GM21528 (cell line): ENCODE data around the gene MDGA2.

Experiments
- ATAC-seq: cut with Tn5 transposase; IDR thresholded peaks from one replicate; pipeline ENCODE4 v1.9.1; 2021; ENCODE audit warnings: mild to moderate bottlenecking, moderate library complexity; ENCODE audit not compliant: unreplicated experiment, low FRiP score

Gene MDGA2

GRCh38 chr14:47509957-47510356 lies 165.4 kb downstream of the MDGA2 start:
- ATAC-seq, result no peak

GRCh38 chr14:47507861-47508260 lies 167.5 kb downstream of the MDGA2 start:
- ATAC-seq, result no peak

- ATAC-seq, result no peak
Measured at GRCh38 chr14:47500369-47500768, 175.0 kb downstream of the MDGA2 start.

GRCh38 chr14:47490766-47491165 lies 184.6 kb downstream of the MDGA2 start:
- no peak for ATAC-seq

- no peak for ATAC-seq
Measured at GRCh38 chr14:47490353-47490752, 185.1 kb downstream of the MDGA2 start.

GRCh38 chr14:47485421-47485820 lies 190.0 kb downstream of the MDGA2 start:
- no peak for ATAC-seq

- ATAC-seq, result no peak
Measured at GRCh38 chr14:47483449-47483848, 192.0 kb downstream of the MDGA2 start.

- ATAC-seq, result no peak
Measured at GRCh38 chr14:47471075-47471474, 204.3 kb downstream of the MDGA2 start.

GRCh38 chr14:47466916-47467315 lies 208.5 kb downstream of the MDGA2 start:
- ATAC-seq, result no peak

GRCh38 chr14:47454025-47454424 lies 221.4 kb downstream of the MDGA2 start:
- no peak for ATAC-seq

- no peak for ATAC-seq
Measured at GRCh38 chr14:47447076-47447475, 228.3 kb downstream of the MDGA2 start.

- no peak for ATAC-seq
Measured at GRCh38 chr14:47442211-47442610, 233.2 kb downstream of the MDGA2 start.

GRCh38 chr14:47439953-47440352 lies 235.5 kb downstream of the MDGA2 start:
- no peak for ATAC-seq

GRCh38 chr14:47438650-47439140 lies 236.7 kb downstream of the MDGA2 start:
- ATAC-seq, result no peak

- no peak for ATAC-seq
Measured at GRCh38 chr14:47435331-47435965, 240.0 kb downstream of the MDGA2 start.

GRCh38 chr14:47427629-47428028 lies 247.8 kb downstream of the MDGA2 start:
- ATAC-seq, result no peak

- ATAC-seq, result no peak
Measured at GRCh38 chr14:47425302-47425701, 250.1 kb downstream of the MDGA2 start.

GRCh38 chr14:47422191-47422590 lies 253.2 kb downstream of the MDGA2 start:
- no peak for ATAC-seq

- ATAC-seq, result no peak
Measured at GRCh38 chr14:47411523-47411922, 263.9 kb downstream of the MDGA2 start.

- ATAC-seq, result no peak
Measured at GRCh38 chr14:47392326-47392725, 283.1 kb downstream of the MDGA2 start.

GRCh38 chr14:47390831-47391504 lies 284.4 kb downstream of the MDGA2 start:
- ATAC-seq, result no peak

- no peak for ATAC-seq
Measured at GRCh38 chr14:47389535-47389934, 285.9 kb downstream of the MDGA2 start.
